ENCODE data around the gene SAMD7.

- no peak for TF ChIP-seq GATA2 (IDR thresholded peaks at IDR 0.05; ENCODE audit: low read depth, low read length)
- no peak for TF ChIP-seq GATA3 (IDR thresholded peaks at IDR 0.05; ENCODE audit: low read depth, low read length)
Measured at GRCh38 chr3:169868369-169868768, 43.0 kb upstream of the SAMD7 start.

Measured in SH-SY5Y (cell line).